Mammary epithelial cell (primary cell): ENCODE data around the gene LAMP1.

Experiments used
- EZH2 ChIP-seq: IDR thresholded peaks from 2 replicates; pipeline ENCODE4 v1.6.1; 2012; ENCODE audit warnings: low read length, inconsistent platforms, borderline replicate concordance
- TF ChIP-seq, protein P1 (sequence below), 2 donors: IDR thresholded peaks in 1 of 2; conservative IDR thresholded peaks in 1 of 2; 2 replicates each; pipeline ENCODE4 v1.5.1; 2011 to 2012; ENCODE audit warnings: inconsistent platforms in 2 of 2, low read length in 2 of 2, mild to moderate bottlenecking in 2 of 2, control low read depth in 1 of 2, low read depth in 1 of 2; ENCODE audit not compliant: insufficient read depth in 1 of 2; ENCODE audit errors: extremely low read depth in 1 of 2

DNA sequence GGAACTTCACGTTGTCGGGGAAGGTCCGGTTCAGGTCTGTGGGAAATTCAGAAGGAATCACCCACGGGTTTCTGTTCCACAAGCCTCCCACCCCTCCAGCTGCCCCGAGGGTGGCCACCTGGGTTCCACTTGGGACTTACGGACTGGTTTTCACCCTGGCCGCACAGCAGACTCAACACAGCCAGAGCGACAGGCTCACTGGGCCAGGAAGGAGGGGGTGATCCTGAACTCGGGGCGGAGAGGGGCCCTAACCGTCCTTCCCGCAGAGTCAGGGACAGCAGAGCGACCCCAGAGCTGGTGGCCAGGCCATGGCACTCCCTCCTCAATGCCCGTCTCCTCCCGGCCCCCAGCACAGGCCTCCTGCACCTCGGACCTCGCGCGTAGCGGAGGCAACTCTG lies 53.9 kb downstream of the LAMP1 start:
- TF ChIP-seq, protein P1, sequence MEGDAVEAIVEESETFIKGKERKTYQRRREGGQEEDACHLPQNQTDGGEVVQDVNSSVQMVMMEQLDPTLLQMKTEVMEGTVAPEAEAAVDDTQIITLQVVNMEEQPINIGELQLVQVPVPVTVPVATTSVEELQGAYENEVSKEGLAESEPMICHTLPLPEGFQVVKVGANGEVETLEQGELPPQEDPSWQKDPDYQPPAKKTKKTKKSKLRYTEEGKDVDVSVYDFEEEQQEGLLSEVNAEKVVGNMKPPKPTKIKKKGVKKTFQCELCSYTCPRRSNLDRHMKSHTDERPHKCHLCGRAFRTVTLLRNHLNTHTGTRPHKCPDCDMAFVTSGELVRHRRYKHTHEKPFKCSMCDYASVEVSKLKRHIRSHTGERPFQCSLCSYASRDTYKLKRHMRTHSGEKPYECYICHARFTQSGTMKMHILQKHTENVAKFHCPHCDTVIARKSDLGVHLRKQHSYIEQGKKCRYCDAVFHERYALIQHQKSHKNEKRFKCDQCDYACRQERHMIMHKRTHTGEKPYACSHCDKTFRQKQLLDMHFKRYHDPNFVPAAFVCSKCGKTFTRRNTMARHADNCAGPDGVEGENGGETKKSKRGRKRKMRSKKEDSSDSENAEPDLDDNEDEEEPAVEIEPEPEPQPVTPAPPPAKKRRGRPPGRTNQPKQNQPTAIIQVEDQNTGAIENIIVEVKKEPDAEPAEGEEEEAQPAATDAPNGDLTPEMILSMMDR (conservative IDR thresholded peaks at IDR 0.05 in 1 of 2, IDR thresholded peaks at IDR 0.05 in 1 of 2; ENCODE audit: extremely low read depth in 1 of 2, insufficient read depth in 1 of 2, low read depth in 1 of 2, low read length in 2 of 2) = no peak
- TF ChIP-seq EZH2 = no peak
